ENCODE data around the gene DHRS2. TPM values are rescaled to one million over a fixed set of nuclear protein-coding genes. Genes with fewer than 3 reads are reported as not detected.

The DHRS2 gene
- total RNA-seq, 4 donors from 2014 or later = 0.63 to 0.66 TPM; not detected in 2

- intact Hi-C loops (cut with DNase I) = no loop called here
- TF ChIP-seq POLR2A (IDR thresholded peaks at IDR 0.05; ENCODE audit: low read depth) (no peak), EP300 (IDR thresholded peaks at IDR 0.05) (no peak), POLR2AphosphoS5 (IDR thresholded peaks at IDR 0.05) (no peak)
- TF ChIP-seq, protein P1, sequence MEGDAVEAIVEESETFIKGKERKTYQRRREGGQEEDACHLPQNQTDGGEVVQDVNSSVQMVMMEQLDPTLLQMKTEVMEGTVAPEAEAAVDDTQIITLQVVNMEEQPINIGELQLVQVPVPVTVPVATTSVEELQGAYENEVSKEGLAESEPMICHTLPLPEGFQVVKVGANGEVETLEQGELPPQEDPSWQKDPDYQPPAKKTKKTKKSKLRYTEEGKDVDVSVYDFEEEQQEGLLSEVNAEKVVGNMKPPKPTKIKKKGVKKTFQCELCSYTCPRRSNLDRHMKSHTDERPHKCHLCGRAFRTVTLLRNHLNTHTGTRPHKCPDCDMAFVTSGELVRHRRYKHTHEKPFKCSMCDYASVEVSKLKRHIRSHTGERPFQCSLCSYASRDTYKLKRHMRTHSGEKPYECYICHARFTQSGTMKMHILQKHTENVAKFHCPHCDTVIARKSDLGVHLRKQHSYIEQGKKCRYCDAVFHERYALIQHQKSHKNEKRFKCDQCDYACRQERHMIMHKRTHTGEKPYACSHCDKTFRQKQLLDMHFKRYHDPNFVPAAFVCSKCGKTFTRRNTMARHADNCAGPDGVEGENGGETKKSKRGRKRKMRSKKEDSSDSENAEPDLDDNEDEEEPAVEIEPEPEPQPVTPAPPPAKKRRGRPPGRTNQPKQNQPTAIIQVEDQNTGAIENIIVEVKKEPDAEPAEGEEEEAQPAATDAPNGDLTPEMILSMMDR (IDR thresholded peaks at IDR 0.05) = no peak
- 93% methylated on average over 1 of the region's 1 CpG for WGBS
- H3K36me3 ChIP-seq = no peaks in the 10 kb centered on the region
- H3K4me3 ChIP-seq = no peak overlapping the region
- no peaks in the 10 kb centered on the region for H3K9me3 ChIP-seq
- H3K27me3 ChIP-seq = no peaks in the 10 kb centered on the region
- H3K27ac ChIP-seq (replicated peaks in 1 of 4) = no peak overlapping the region
- H3K4me1 ChIP-seq = no peaks in the 10 kb centered on the region
- DNase-seq (ENCODE audit: extremely low spot score) = no peak
Observed at GRCh38 chr14:23653051-23653450, 16.9 kb downstream of the DHRS2 start.

DNA sequence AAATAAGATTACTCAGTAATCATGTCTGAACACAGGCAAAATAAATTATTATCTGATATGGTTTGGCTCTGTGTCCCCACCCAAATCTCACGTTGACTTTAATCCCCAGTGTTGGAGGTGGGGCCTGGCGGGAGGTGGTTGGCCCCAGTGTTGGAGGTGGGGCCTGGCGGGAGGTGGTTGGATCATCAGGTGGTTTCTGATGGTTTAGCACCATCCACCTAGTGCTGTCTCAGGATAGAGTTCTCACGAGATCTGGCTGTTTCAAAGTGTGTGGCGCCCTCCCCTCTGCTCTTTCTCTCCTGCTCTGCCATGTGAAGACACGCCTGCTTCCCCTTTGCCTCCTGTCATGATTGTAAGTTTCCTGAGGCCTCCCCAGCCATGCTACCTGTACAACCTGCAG is 18.1 kb downstream of the DHRS2 start:
- Histone ChIP-seq H3K36me3 (no peaks in the 10 kb centered on the region), H3K27me3 (no peaks in the 10 kb centered on the region), H3K27ac (replicated peaks in 1 of 4) (no peak overlapping the region), H3K4me3 (no peak overlapping the region), H3K9me3 (no peaks in the 10 kb centered on the region), H3K4me1 (no peaks in the 10 kb centered on the region)
- TF ChIP-seq, protein P1 (IDR thresholded peaks at IDR 0.05) = no peak
- TF ChIP-seq POLR2AphosphoS5 (IDR thresholded peaks at IDR 0.05) = no peak
- no peak for TF ChIP-seq POLR2A (IDR thresholded peaks at IDR 0.05; ENCODE audit: low read depth)
- no peak for TF ChIP-seq EP300 (IDR thresholded peaks at IDR 0.05)
- DNase-seq (ENCODE audit: extremely low spot score) = no peak
- intact Hi-C loops (cut with DNase I) = no loop called here
- 89% methylated on average over 6 of the region's 6 CpGs for WGBS

DNA sequence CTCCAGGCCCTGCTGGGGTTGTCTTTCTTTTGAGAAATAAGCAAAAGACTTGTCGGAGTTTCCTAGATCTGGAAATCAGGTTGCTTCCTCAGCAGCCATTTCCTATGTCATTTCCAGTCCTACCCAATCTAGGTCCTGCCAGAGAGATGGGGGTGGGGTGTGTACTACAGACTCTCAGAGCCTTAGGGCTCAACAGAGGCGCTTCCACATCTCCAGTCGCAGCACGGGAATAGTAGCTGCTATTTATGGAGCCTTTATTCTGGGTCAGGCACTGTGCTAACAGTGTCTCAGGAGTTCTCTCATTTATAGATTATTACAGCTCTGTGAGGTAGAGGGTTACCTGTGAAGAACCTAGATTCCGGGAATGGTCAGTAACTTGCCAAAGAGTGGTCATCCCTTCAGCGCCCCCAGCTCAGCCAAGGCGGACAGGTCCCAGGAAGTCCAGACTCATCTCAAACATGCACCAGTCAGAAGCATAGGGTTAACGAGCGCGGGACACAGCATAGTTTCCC is 21.9 kb downstream of the DHRS2 start:
- Histone ChIP-seq H3K36me3 (no peaks in the 10 kb centered on the region), H3K9me3 (no peaks in the 10 kb centered on the region), H3K27me3 (no peaks in the 10 kb centered on the region), H3K4me3 (no peak overlapping the region), H3K27ac (replicated peaks in 1 of 4) (no peak overlapping the region), H3K4me1 (no peaks in the 10 kb centered on the region)
- TF ChIP-seq POLR2A (IDR thresholded peaks at IDR 0.05; ENCODE audit: low read depth) (no peak), EP300 (IDR thresholded peaks at IDR 0.05) (no peak), POLR2AphosphoS5 (IDR thresholded peaks at IDR 0.05) (no peak)
- TF ChIP-seq, protein P1 (IDR thresholded peaks at IDR 0.05) = no peak
- intact Hi-C loops (cut with DNase I) = no loop called here
- no peak for DNase-seq (ENCODE audit: extremely low spot score)
- 69% methylated on average over 10 of the region's 10 CpGs for WGBS

- DNase-seq (ENCODE audit: extremely low spot score) = no peak
- no peak for TF ChIP-seq EP300 (IDR thresholded peaks at IDR 0.05)
- TF ChIP-seq POLR2A (IDR thresholded peaks at IDR 0.05; ENCODE audit: low read depth) = no peak
- TF ChIP-seq, protein P1 (IDR thresholded peaks at IDR 0.05) = no peak
- no peak for TF ChIP-seq POLR2AphosphoS5 (IDR thresholded peaks at IDR 0.05)
Observed at GRCh38 chr14:23660290-23661226, 24.4 kb downstream of the DHRS2 start.

More at GRCh38 chr14:23660290-23661226, 24.4 kb downstream of the DHRS2 start:
- no peak overlapping the region for H3K4me3 ChIP-seq
- no peaks in the 10 kb centered on the region for H3K9me3 ChIP-seq
- H3K36me3 ChIP-seq = no peaks in the 10 kb centered on the region
- WGBS = 79% methylated on average over 10 of the region's 11 CpGs
- intact Hi-C loops (cut with DNase I) = no loop called here
- no peaks in the 10 kb centered on the region for H3K4me1 ChIP-seq
- H3K27ac ChIP-seq (replicated peaks in 1 of 4) = no peak overlapping the region
- no peaks in the 10 kb centered on the region for H3K27me3 ChIP-seq
